ENCODE data around the gene SDR42E2. TPM values are rescaled to one million over a fixed set of nuclear protein-coding genes. Genes with fewer than 3 reads are reported as not detected.
"Not testable (repeated sequence)": the region's sequence is repeated elsewhere in the genome, so short reads cannot be mapped to it uniquely, and the experiment has no call there.

The SDR42E2 gene
- total RNA-seq, 1 donor from 2014 or later: not detected

DNA sequence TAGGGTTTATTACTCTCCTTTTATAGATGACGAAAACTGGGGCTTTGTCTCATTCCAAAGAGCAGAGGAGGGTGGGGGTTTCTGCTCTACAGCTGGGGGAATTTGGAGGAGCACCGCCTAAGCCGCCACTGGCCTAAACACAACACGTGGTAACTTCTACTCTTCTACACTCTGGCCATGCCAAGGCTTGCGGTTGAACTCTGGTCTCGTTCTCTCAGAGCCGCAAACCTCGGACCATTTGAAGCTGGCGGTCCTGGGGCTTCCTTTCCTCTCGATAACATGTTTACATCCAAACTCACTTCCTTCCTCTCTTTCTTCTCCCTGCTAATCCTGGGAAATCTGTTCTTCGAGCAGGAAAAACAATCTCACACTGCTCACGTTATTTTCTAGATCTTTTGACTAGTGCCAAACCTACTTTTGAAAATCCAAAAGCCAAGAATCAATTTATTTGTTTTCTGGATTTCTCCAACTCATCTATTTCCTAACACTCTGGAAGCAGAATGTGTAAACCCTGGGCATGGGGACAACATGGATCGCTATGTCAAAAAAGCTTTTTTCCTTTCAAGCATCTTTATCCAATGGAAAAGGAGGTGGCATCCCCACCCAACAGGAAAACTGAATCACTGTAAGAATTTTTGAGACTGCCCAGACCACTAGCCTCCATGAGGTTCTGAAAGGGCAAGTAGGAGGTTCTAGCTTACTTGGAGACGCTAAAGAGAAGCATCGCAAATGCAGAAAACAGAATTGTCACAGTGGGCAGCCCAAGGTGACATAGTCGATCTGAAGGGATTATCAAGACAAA is 30.2 kb downstream of the SDR42E2 start:
- peak; percentile 90 for DNase-seq

DNA sequence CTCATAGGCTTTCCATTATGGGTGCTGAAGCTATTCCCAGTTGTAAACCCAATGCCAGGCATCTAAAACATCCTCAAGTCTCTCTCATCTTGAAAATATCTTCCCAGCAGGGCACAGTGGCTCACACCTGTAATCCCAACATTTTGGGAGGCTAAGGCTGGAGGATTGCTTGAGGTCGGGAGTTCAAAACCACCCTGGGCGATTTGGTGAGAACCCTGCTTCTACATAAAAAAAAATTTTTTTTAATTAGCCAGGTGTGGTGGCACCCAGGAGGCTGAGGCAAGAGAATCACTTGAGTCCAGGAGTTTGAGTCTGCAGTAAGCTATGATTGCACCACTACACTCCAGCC is 30.7 kb downstream of the SDR42E2 start:
- DNase-seq: no peak

DNA sequence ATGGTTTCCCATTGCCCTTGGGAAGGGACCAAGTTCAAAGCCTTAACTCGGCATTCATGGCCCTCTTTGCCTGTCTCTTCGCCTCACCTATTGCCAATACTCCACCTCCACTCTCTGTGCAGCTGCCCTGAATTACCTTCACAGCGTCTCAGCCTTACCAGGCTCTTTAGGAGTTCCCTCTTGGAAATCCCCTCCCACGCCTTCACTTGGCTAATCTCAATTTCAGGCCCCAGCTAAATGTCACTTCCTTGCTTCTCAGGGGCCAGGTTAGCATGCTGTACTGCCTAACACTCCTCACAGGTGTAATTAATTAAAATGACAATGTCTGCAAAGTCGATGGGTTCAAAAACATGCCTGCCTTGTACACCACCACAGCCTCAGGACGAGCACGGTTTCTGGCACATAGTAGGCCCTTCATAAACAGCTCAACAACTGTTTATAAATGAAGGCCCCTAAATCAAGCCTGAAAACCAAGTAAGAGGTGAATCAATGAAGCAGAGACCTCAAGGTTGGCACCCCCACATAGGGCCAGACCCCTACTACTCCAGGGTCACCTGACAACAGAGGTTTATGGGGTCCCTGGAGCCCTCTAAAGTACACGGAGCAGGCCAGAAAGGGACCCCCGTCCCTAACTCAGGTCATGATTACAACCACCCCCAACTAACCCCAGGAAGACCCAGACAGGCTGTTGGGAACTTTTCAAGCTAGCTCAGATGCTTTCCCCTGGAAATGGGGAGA is 32.6 kb downstream of the SDR42E2 start:
- DNase-seq: no peak

DNA sequence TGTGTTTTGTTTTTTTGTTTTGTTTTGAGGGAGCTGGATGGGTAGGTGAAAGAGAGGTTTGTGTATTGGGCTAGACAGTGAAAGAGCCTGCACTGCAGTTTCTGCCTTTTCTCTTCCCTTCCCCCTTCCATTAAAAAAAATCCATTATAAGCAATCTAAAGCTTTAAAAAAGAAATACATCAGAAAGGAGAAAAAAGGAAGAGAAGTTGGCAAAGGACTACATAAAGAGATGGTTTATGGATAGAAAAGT is 33.1 kb downstream of the SDR42E2 start:
- no peak for DNase-seq

DNA sequence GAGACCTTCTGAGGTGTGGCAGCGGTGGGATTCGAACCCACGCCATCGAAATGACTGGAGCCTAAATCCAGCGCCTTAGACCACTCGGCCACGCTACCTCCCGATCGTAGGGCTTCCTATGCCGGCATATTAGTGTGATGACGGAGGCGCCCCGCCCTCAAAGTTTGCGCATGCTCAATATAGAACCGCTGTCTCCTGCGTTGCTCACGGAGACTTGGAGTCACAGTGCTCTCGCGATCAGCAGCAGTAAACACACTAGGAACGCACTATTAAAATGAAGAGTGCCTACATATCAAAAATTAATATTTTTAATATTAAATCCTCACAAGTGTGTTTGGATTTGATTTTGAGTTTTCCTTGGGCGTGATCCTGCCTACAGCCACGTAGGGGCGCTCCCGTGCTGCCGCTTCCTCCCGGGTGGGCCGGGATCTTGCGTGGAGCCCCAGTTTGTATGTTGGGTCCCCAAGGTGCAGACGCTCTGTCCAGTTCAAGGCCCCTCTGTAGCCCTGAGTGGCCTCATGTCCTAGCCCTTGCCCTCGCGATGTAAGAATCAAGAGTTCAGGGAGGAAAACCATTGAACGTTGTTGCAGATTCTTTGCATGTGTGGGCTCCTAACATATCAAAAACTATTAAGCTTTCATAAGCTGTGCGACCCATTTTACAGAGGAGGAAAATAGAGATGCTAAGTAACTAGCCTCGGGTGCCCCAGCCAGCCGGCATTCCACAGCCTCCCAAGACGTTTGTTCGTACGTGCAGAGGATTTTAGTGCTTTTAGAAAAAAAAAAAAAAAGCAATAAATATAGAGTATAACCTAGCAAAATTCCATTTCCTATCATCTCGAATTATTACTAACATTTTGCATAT is 33.6 kb downstream of the SDR42E2 start:
- peak; percentile 98 for DNase-seq

DNA sequence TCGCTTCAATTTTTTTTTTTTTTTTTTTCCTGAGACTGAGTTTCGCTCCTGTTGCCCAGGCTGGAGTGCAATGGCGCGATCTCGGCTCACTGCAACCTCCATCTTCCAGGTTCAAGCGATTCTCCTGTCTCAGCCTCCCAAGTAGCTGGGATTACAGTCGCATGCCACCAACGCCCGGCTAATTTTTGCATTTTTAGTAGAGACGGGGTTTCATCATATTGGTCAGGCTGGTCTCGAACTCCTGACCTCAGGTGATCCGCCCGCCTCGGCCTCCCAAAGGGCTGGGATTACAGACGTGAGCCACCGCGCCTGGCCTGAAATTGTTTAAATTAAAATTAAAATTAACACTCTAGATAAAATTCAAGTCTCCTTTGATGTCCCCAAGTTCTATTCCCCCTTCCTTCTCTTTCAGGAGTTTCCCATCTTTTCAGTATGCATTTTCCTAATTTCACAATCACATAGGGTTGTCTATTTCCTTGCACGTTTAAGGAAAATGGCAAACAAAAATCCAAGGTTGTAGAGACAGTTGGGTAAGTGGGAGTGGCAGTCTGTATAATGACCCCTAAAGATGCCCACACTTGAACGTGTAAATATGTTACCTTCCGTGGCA is 34.4 kb downstream of the SDR42E2 start:
- DNase-seq: not testable (repeated sequence)

DNA sequence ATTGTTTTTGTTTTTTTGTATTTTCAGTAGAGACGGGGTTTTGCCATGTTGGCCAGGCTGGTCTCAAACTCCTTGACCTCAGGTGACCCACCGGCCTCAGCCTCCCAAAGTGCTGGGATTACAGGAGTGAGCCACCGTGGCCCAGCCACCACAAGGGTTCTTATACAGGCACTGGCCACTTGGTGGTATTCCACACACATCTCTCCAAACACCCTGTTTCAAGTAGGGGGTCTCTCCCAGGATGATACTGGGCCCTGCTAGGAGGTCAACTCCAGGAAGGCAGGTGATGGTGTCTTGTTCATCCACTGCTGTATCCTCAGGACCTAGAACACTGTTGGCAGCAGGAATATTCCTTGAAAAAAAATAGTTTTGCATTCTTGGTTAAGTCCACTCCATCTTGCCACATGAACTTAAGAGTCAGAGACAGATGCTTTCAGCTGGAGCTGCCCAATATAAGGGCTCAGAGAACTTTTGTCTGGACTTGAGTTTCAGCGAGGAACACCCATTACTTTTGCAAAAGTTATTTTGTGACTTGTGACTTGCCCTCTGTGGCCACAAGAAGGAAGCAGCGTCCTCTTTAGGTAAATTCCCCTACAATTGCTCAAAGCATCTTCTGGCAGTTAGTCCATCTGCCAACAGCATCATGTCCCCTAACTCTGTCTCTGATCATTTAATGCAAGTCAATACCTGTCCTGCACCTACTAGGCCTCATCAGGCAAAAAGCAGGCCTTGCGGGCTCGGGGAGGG is 36.4 kb downstream of the SDR42E2 start:
- DNase-seq: no peak

DNA sequence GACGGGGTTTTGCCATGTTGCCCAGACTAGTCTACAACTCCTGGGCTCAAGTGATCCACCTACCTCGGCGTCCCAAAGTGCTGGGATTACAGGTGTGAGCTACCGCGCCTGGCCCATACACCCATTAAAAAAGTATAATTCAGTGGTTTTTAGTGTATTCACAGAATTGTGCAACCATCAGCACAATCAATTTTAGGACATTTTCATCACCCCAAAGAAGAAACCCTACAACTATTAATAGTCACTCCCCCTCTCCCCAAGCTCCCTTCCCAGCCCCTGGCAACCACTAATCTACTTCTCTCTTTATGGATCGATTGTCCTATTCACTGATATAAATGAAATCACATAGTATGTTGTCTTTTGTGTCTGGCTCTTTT is 39.9 kb downstream of the SDR42E2 start:
- no peak for DNase-seq

DNA sequence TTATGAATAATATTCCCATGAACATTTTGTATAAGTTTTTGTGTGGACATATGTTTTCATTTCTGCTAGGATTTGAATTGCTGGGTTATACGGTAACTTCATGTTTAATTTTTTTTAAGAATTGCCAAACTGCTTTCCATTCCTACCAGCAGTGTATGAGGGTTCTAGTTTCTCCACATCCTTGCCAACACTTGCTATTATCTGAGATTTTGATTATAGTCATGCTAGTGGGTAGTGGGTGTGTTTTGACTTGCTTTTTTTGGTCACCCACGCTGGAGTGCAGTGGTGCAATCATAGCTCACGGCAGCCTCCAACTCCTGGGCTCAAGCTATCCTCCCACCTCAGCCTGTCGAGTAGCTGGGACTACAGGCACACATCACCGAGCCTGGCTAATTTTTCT is 40.8 kb downstream of the SDR42E2 start:
- no peak for DNase-seq

DNA sequence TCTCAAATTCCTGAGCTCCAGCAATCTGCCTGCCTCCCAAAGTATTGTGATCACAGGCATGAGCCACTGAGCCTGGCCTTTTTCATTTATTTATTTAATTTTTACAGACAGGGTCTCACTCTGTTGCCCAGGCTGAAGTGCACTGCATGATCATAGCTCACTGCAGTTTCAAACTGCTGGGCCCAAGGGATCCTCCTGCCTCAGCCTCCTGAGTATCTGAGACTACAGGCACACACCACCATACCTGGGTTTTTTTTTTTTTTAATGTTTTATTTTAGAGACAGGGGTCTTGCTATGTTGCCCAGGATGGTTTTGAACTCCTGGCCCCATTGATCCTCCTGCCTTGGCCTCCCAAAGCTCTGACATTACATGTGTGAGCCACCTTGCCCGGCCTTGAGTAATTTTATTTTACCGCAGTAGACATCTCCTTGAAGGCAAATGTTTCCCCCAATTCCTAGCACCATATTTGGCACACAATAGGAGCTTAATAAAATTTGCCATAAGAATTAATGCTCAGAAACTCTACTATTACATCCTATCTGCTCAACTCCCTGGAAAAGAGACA is 41.9 kb downstream of the SDR42E2 start:
- no peak for DNase-seq

DNA sequence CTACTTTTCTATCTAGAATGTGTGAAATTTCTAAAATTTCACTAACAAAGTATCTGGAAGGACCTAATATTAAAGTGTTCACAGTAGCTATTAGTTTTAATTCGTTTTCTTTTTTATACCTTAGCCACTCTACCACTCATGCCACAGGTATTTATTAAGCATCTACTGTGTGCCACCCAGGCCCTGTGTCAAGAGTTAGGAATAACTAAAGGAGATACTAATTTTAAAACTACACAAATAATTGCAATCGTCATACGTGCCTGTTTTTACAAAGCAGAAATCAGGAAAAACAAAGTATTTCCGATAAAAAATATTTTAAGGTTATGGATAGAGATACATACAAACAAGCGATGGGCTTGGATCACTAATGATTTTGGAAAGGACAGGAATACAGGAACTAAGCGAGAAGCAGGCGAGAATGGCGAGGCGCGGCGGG is 43.3 kb downstream of the SDR42E2 start:
- DNase-seq: no peak

DNA sequence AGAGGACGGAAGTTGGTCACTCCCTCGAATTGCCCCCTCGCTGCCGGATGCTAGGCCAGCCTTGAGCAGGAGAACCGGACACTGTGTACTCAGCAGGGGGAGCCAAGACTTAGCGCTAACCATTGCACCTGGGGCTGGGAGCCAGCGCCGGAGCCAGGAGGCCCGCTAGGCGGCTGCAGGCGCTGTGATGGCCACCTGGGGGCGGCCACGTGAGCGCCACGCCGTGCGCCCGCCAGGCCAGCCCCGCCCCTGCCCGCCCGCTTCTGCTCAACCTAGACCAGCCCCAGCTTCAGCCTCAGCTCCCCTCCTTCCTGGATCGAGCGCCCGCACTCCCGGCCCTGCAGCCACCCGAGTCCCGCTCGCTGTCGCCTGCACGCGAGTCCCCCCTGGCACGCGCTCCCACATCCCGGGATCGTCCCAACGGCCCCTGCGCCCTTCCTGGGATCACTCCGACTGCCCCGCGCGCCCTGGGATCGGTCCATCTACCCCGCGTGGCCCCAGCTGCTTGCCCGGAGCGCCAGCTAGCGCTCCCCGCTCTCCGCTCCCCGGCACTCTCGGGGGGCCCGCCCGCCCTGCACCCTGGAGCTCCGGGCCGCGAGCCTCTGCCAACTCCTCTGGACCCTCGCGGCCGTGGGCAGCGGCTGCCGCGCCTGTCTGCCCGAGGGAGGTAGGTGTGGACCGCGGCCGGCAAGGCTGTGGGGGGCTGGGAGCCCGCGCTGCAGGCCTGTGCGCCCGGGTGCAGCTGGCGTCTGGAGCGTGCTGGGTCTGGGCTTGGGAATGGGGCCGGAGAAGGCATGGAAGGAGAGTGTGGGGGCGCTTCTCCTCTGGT is 43.9 kb downstream of the SDR42E2 start, which contains the start of gene EEF2K:
EEF2K (plus strand) TSS at position 266 of the 829 bp plus-strand sequence. CDS start 19,452 bp downstream, outside the sequence.
- DNase-seq: peak; percentile 97

DNA sequence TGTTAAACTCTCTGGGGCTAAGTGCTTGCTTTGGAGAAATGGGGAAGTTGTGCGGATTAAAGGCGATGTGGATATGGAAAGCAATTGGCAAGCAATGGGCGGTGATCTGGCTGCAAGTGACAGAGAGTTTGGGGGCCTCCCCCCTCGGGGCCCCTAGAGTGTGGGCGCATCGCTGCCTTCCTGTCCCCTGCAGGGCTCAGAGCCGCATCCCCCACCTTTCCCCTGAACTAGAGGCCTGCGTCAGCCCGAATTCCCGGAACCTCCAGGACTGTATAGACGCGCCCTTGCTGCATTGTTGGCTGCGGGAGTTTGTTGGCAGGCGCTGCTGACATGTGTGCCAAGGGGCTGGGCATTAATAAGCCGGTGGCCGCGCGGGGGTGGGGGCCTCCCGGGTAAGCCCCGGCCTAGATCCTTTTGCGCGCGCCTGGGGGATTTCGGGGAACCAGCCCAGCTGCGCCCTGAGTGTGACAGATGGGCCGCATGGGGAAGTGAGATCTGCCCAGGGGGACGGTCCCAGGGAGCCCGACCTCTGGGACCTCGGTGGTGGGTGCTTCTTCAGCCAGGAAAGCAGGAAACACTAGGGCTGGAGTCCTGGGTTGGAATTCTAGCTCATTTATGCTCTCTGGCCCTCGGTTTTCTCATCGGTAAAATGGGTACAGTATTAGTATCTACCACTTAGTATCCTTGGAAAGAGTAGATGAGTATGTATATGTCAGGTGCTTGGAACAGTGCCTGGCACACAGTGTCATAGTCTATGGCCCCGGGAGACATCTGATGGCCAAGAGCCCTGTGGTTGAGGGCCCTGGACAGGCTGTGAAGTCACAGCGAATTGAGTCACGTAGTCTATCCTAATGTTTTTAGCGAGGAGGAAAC is 44.8 kb downstream of the SDR42E2 start:
- DNase-seq: peak; percentile 95

DNA sequence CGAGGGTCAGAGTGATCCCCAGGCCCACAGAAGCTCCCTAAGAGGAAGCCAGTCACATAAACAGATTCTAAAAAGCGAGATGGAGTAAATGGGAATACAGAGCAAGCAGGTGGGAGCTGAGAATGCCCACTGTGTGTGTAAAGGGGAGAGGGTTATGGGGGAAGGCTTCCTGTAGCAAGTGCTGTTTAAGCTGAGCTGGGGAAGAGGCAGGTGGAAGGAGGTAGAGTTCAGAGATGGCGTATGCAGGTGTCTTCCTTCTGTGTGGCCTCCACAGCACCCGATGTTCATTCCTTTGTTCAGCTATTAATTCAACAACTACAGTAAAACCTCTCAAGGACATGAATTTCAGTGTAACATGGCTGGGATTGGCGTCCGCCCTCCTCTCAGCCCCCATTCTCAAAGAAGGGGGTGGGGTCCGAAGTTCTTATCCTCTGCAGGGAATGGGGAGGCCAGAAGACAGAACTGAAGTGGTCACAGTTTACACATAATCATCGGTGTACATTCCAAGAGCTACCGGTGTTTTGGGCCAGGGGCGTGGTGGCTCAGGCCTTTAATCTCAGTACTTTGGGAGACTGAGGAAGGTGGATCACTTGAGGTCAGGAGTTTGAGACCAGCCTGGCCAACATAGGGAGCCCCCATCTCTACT is 45.5 kb downstream of the SDR42E2 start:
- no peak for DNase-seq

DNA sequence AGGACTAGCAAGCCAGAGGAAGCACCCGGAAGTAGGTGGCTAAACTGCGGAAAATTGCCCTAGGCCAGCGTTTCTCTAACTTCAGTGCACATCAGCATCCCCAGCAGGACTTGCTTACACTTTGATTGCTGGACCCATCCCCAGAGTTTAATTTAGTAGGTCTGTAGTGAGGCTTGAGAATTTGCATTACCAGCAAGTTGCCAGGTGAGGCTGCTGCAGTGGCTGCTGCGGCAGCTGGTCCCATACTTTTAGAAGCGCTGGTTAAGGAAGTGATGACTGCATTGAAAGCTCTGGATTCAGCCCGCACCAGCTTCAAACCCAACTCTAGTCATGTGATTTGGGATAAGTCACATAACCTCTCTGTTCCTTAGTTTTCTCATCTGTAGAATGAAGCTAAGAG is 48.0 kb downstream of the SDR42E2 start:
- no peak for DNase-seq

DNA sequence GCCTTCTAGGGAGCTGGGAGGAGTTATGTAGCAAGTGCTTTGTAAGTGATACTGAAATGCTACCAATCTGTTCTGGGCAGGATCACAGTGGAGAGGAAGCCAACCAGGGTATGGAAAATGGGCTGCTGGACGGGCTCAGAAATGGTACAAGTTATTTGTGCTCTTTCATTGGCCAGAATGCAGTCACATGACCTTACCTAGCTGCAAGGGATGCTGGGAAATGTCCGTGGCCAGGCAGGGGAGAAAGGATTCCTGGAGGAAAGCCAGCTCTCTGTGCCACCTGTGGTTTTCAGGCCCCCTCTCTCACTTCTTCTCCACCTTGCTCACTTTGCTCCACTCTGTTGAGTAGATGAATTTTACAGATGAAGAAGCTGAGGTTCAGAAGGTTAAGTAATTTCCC is 48.5 kb downstream of the SDR42E2 start:
- no peak for DNase-seq

DNA sequence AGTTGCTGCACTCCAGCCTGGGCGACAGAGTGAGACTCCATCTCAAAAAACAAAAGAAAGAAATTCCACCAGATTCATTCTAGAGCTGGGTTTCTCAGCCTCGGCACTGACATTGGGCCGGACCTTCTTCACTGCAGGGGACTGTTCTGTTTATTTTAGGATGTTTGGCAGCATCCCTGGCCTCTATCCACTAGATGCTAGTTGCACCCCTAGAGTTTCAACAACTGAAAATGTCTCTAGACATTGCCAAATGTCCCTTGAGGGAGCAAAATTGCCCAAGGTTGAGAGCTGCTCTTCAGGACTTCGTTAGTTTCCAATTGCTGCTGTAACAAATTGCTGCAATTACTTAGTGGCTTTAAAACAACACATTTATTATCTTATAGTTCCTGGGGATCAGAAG is 50.9 kb downstream of the SDR42E2 start:
- no peak for DNase-seq

DNA sequence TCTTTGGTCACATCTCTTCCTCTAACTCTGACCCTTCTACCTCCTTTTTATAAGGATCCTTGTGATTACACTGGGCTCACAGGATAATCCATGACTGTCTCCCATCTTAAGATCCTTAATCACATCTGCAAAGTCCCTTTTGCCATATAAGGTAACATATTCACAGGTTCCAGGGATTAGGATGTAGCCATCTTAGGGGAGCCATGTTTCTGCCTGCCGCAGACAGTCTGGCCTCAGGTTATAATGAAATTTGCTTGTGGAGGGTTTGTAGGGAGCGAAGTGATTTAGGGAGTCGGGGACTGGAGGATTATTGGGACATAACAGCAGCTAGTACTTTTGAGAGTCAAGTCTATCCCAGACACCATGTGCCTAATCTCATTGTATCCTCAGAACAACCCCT is 51.5 kb downstream of the SDR42E2 start:
- no peak for DNase-seq

DNA sequence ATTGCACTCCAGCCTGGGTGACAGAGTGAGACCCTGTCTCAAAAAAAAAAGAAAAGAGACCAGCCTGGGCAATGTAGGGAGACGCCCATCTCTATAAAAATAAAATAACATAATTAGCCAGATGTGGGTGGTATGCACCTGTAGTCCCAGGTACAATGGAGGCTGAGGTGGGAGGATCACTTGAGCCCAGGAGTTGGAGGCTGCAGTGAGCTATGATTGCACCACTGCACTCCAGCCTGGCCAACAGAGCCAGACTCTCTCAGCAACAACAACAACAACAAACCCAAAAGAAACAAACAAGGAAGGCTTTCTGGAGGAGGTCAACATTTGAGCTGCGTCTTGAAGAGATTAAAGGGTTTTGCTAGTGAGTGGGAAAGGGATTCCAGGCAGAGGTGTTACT is 52.1 kb downstream of the SDR42E2 start:
- no peak for DNase-seq

Measured in tongue (tissue), 2 donors.